MG63 (cell line): Measurements from ENCODE around the gene IVD. TPM values are rescaled to one million over a fixed set of nuclear protein-coding genes. Genes with fewer than 3 reads are reported as not detected.

ENCODE experiments used
- DNase-seq: peaks from one replicate; pipeline ENCODE4 v3.0.0-alpha.2; 2020
- H3K27me3 ChIP-seq: fragments of 250-450 bp; sonication (Bioruptor Pico); 2 replicates; pipeline ENCODE4 v1.5.1; 2020; ENCODE audit warnings: mild to moderate bottlenecking, moderate library complexity
- H3K36me3 ChIP-seq: fragments of 250-450 bp; sonication (Bioruptor Pico); 2 replicates; pipeline ENCODE4 v1.5.1; 2020; ENCODE audit warnings: mild to moderate bottlenecking, moderate library complexity
- H3K4me3 ChIP-seq: fragments of 250-450 bp; sonication (Bioruptor Pico); 2 replicates; pipeline ENCODE4 v1.5.1; 2020; ENCODE audit warnings: mild to moderate bottlenecking, moderate library complexity
- H3K9me3 ChIP-seq: fragments of 250-450 bp; sonication (Bioruptor Pico); 2 replicates; pipeline ENCODE4 v1.5.1; 2020; ENCODE audit warnings: mild to moderate bottlenecking, moderate library complexity
- total RNA-seq: library from RNA; depleted of rRNA; stranded (reverse); fragments of >200 nt; shearing (Covaris generic); gene quantifications from 2 replicates; pipeline ENCODE4 v1.2.3, GENCODE V29; 2014; ENCODE audit warnings: low replicate concordance

Gene IVD
- total RNA-seq, 1 experiment from 2014 or later, result 43.7 TPM

- DNase-seq, result no peak
- no peaks in the 10 kb centered on the region for H3K27me3 ChIP-seq
- no peak overlapping the region for H3K4me3 ChIP-seq
- H3K36me3 ChIP-seq, result no peaks in the 10 kb centered on the region
- no peaks in the 10 kb centered on the region for H3K9me3 ChIP-seq
These were observed 20.1 kb downstream of the IVD start for GRCh38 chr15:40425681-40426080.

- Histone ChIP-seq H3K36me3 (no peaks in the 10 kb centered on the region), H3K27me3 (no peaks in the 10 kb centered on the region), H3K4me3 (no peak overlapping the region), H3K9me3 (no peaks in the 10 kb centered on the region)
- no peak for DNase-seq
These were observed 21.6 kb downstream of the IVD start for GRCh38 chr15:40427188-40427587.

- Histone ChIP-seq H3K9me3 (no peaks in the 10 kb centered on the region), H3K27me3 (no peaks in the 10 kb centered on the region), H3K36me3 (no peaks in the 10 kb centered on the region), H3K4me3 (no peak overlapping the region)
- DNase-seq, result no peak
These were observed 22.6 kb downstream of the IVD start for GRCh38 chr15:40428185-40428584.

- Histone ChIP-seq H3K36me3 (no peaks in the 10 kb centered on the region), H3K27me3 (no peaks in the 10 kb centered on the region), H3K4me3 (no peak overlapping the region), H3K9me3 (no peaks in the 10 kb centered on the region)
- DNase-seq, result no peak
These were observed 23.6 kb downstream of the IVD start for GRCh38 chr15:40429068-40429710.

GRCh38 chr15:40430271-40430805 lies 24.7 kb downstream of the IVD start:
- H3K27me3 ChIP-seq, result no peaks in the 10 kb centered on the region
- no peaks in the 10 kb centered on the region for H3K9me3 ChIP-seq
- no peaks in the 10 kb centered on the region for H3K36me3 ChIP-seq
- no peak overlapping the region for H3K4me3 ChIP-seq
- DNase-seq, result peak; percentile 76

- no peak overlapping the region for H3K4me3 ChIP-seq
- H3K27me3 ChIP-seq, result peaks cover 2% of the 10 kb centered on the region; the same call in 1 of the 2 replicates
- DNase-seq, result no peak
- no peaks in the 10 kb centered on the region for H3K9me3 ChIP-seq
- no peaks in the 10 kb centered on the region for H3K36me3 ChIP-seq
These were observed 29.6 kb downstream of the IVD start for GRCh38 chr15:40435023-40435709.

- no peak for DNase-seq
- Histone ChIP-seq H3K36me3 (no peaks in the 10 kb centered on the region), H3K4me3 (no peak overlapping the region), H3K27me3 (peaks cover 2% of the 10 kb centered on the region; the same call in 1 of the 2 replicates), H3K9me3 (no peaks in the 10 kb centered on the region)
These were observed 30.1 kb downstream of the IVD start for GRCh38 chr15:40435710-40436089.

GRCh38 chr15:40436116-40436891 lies 30.7 kb downstream of the IVD start:
- Histone ChIP-seq H3K9me3 (no peaks in the 10 kb centered on the region), H3K4me3 (peak overlapping the region; percentile 20; the same call in 1 of the 2 replicates), H3K27me3 (peaks cover 2% of the 10 kb centered on the region; the same call in 1 of the 2 replicates), H3K36me3 (no peaks in the 10 kb centered on the region)
- DNase-seq, result no peak

GRCh38 chr15:40436892-40437751 lies 31.5 kb downstream of the IVD start:
- Histone ChIP-seq H3K9me3 (no peaks in the 10 kb centered on the region), H3K36me3 (no peaks in the 10 kb centered on the region), H3K27me3 (peaks cover 2% of the 10 kb centered on the region; the same call in 1 of the 2 replicates), H3K4me3 (no peak overlapping the region)
- no peak for DNase-seq

- H3K36me3 ChIP-seq, result no peaks in the 10 kb centered on the region
- peaks cover 2% of the 10 kb centered on the region; the same call in 1 of the 2 replicates for H3K27me3 ChIP-seq
- DNase-seq, result no peak
- no peaks in the 10 kb centered on the region for H3K9me3 ChIP-seq
- no peak overlapping the region for H3K4me3 ChIP-seq
These were observed 32.4 kb downstream of the IVD start for GRCh38 chr15:40437752-40438687.

- Histone ChIP-seq H3K27me3 (peaks cover 2% of the 10 kb centered on the region; the same call in 1 of the 2 replicates), H3K9me3 (no peaks in the 10 kb centered on the region), H3K36me3 (no peaks in the 10 kb centered on the region), H3K4me3 (no peak overlapping the region)
- no peak for DNase-seq
These were observed 33.1 kb downstream of the IVD start for GRCh38 chr15:40438712-40439111.

GRCh38 chr15:40439461-40439959 lies 33.9 kb downstream of the IVD start:
- peak overlapping the region; percentile 56 for H3K4me3 ChIP-seq
- peaks cover 2% of the 10 kb centered on the region; the same call in 1 of the 2 replicates for H3K27me3 ChIP-seq
- H3K36me3 ChIP-seq, result no peaks in the 10 kb centered on the region
- DNase-seq, result no peak
- H3K9me3 ChIP-seq, result no peaks in the 10 kb centered on the region

GRCh38 chr15:40439960-40440742 lies 34.6 kb downstream of the IVD start:
- Histone ChIP-seq H3K9me3 (no peaks in the 10 kb centered on the region), H3K4me3 (peak overlapping the region; percentile 56), H3K27me3 (peaks cover 2% of the 10 kb centered on the region; the same call in 1 of the 2 replicates), H3K36me3 (no peaks in the 10 kb centered on the region)
- DNase-seq, result peak; percentile 42

- H3K27me3 ChIP-seq, result no peaks in the 10 kb centered on the region
- peak; percentile 96 for DNase-seq
- H3K9me3 ChIP-seq, result no peaks in the 10 kb centered on the region
- peak within 1 kb of the TSS; percentile 56 for H3K4me3 ChIP-seq
- no peaks in the 10 kb centered on the region for H3K36me3 ChIP-seq
These were observed 35.4 kb downstream of the IVD start, which contains the start of gene BAHD1 for GRCh38 chr15:40440743-40441564. Gene BAHD1, plus strand, starts transcription at chr15:40440953. Its CDS starts 17,512 bp downstream, at chr15:40458465.
